HepG2 (cell line): ENCODE results near the gene PUDP. TPM values are rescaled to one million over a fixed set of nuclear protein-coding genes. Genes with fewer than 3 reads are reported as not detected.

Source experiments
- ATAC-seq: fragments of 200-7000 bp; cut with Tn5 transposase; 3 replicates; pipeline ENCODE4 v1.9.1; 2020; ENCODE audit warnings: mild to moderate bottlenecking, moderate library complexity
- BruUV-seq: library from RNA; stranded (reverse); fragments of 400-500 nt; replicated peaks from 2 replicates; lab custom pipeline; 2021; lab: Mats Ljungman, UMichigan
- CTCF ChIA-PET: fragments of 300-600 bp; formaldehyde crosslinking; extraction: SDS; loops from one replicate; lab custom pipeline; 2021; ENCODE audit warnings: low total read pairs, inconsistent platforms, low intra/inter-chr PET ratio; lab: Yijun Ruan, JAX
- POLR2A ChIA-PET: fragments of 350-600 bp; sonication (Branson Sonifier 250); formaldehyde crosslinking; loops from one replicate; lab custom pipeline; 2020; ENCODE audit warnings: antibody characterized with exemption, inconsistent platforms; lab: Yijun Ruan, JAX
- DNase-seq: peaks from one replicate; pipeline ENCODE4 v3.0.0-alpha.2; 2015; ENCODE audit warnings: low spot score
- FAIRE-seq: peaks from 3 replicates; lab custom pipeline; 2011; peaks lifted over from hg19 to GRCh38; lab: Jason Lieb, UNC
- H2AFZ ChIP-seq: one replicate; pipeline ENCODE4 v1.6.1; 2011; ENCODE audit warnings: low read length, inconsistent platforms
- H3K27ac ChIP-seq: fragments of 300-600 bp; 3 replicates; pipeline ENCODE4 v1.8.0; 2011; ENCODE audit warnings: mixed run types, mild to moderate bottlenecking, mixed read lengths, low read length, inconsistent platforms; ENCODE audit not compliant: insufficient read depth; ENCODE audit errors: extremely low read length
- H3K27me3 ChIP-seq, 2 experiments: fragments of 200-600 bp in 1 of 2; 2 replicates in 1 of 2; 3 replicates in 1 of 2; pipeline versions ENCODE4 v1.6.0 to v1.8.0; 2011; ENCODE audit warnings: low read length in 2 of 2, mild to moderate bottlenecking in 2 of 2, moderate library complexity in 2 of 2, inconsistent platforms in 1 of 2; ENCODE audit not compliant: insufficient read depth in 2 of 2, control insufficient read depth in 1 of 2
- H3K36me3 ChIP-seq, 2 experiments: fragments of 200-600 bp in 1 of 2; replicated peaks in 1 of 2; 2 replicates in 1 of 2; 3 replicates in 1 of 2; pipeline versions ENCODE4 v1.5.1 to v1.8.0; 2011; ENCODE audit warnings: low read length in 2 of 2, inconsistent platforms in 1 of 2; ENCODE audit not compliant: insufficient read depth in 2 of 2, control insufficient read depth in 1 of 2
- H3K4me1 ChIP-seq: 2 replicates; pipeline ENCODE4 v1.5.1; 2012; ENCODE audit warnings: low read length, inconsistent platforms; ENCODE audit not compliant: insufficient read depth
- H3K4me2 ChIP-seq: 2 replicates; pipeline ENCODE4 v1.6.0; 2011; ENCODE audit warnings: low read depth, low read length, inconsistent platforms
- H3K4me3 ChIP-seq, 3 experiments: fragments of 200-600 bp in 1 of 3; sonication (generic), shearing (Covaris generic) in 1 of 3; replicated peaks in 1 of 3; 2 replicates each; pipeline ENCODE4 v1.5.1; 2011 to 2016; ENCODE audit warnings: low read length in 3 of 3, inconsistent platforms in 2 of 3, low read depth in 2 of 3, mild to moderate bottlenecking in 2 of 3, control low read depth in 1 of 3, mixed read lengths in 1 of 3; ENCODE audit not compliant: insufficient read depth in 1 of 3
- H3K79me2 ChIP-seq: one replicate; pipeline ENCODE4 v1.6.1; 2011; ENCODE audit warnings: low read length, inconsistent platforms; ENCODE audit not compliant: insufficient read depth
- H3K9ac ChIP-seq: 2 replicates; pipeline ENCODE4 v1.6.0; 2011; ENCODE audit warnings: mild to moderate bottlenecking, low read depth, low read length, inconsistent platforms; ENCODE audit not compliant: insufficient read depth
- H3K9me3 ChIP-seq: 2 replicates; pipeline ENCODE4 v1.5.1; 2012; ENCODE audit warnings: mild to moderate bottlenecking, low read length
- H4K20me1 ChIP-seq: 2 replicates; pipeline ENCODE4 v1.6.0; 2011; ENCODE audit warnings: inconsistent platforms, mild to moderate bottlenecking, low read length, moderate library complexity; ENCODE audit not compliant: insufficient read depth
- AKAP8 ChIP-seq: sonication (generic); formaldehyde crosslinking; IDR thresholded peaks from 2 replicates; pipeline ENCODE4 v1.5.1; 2020; ENCODE audit warnings: mild to moderate bottlenecking, missing genetic modification reagents
- EED ChIP-seq: sonication (generic); formaldehyde crosslinking; IDR thresholded peaks from 2 replicates; pipeline ENCODE4 v1.5.0; 2020; ENCODE audit warnings: mild to moderate bottlenecking, missing genetic modification reagents
- GMEB1 ChIP-seq: sonication (generic); formaldehyde crosslinking; IDR thresholded peaks from 2 replicates; pipeline ENCODE4 v1.5.1; 2020; ENCODE audit warnings: missing genetic modification reagents, mild to moderate bottlenecking, borderline replicate concordance
- HDAC1 ChIP-seq: sonication (generic); formaldehyde crosslinking; IDR thresholded peaks from 2 replicates; pipeline ENCODE4 v1.5.1; 2020; ENCODE audit warnings: mild to moderate bottlenecking, missing genetic modification reagents
- RFXANK ChIP-seq: IDR thresholded peaks from 2 replicates; pipeline ENCODE4 v1.6.1; 2016
- SP5 ChIP-seq: IDR thresholded peaks from 2 replicates; pipeline ENCODE4 v1.6.1; 2016; ENCODE audit warnings: low read depth, borderline replicate concordance
- SPEN ChIP-seq: sonication (generic); formaldehyde crosslinking; IDR thresholded peaks from 2 replicates; pipeline ENCODE4 v1.5.1; 2020; ENCODE audit warnings: low read depth, mild to moderate bottlenecking, missing genetic modification reagents
- TAF1 ChIP-seq: sonication (generic); formaldehyde crosslinking; IDR thresholded peaks from 2 replicates; pipeline ENCODE4 v1.4.0; 2020; ENCODE audit warnings: missing genetic modification reagents
- TEAD3 ChIP-seq: optimal IDR thresholded peaks from 2 replicates; pipeline ENCODE3; 2016; ENCODE audit warnings: borderline replicate concordance
- U2AF2 ChIP-seq: fragments of 200-400 bp; formaldehyde crosslinking; IDR thresholded peaks from 2 replicates; pipeline ENCODE4 v1.6.1; 2017; ENCODE audit warnings: low read depth, mild to moderate bottlenecking, low read length
- ZNF260 ChIP-seq: sonication (generic); formaldehyde crosslinking; IDR thresholded peaks from 2 replicates; pipeline ENCODE4 v1.4.0; 2020; ENCODE audit warnings: missing genetic modification reagents, low read depth, mild to moderate bottlenecking, borderline replicate concordance
- WGBS: methylation state at CpG from one replicate; pipeline ENCODE4 v1.1.6; 2017; ENCODE audit warnings: low lambda C conversion rate; 5-methylcytosine and 5-hydroxymethylcytosine counted together
- in situ Hi-C: cut with HindIII; loops from 2 replicates; pipeline ENCODE4 v1.10.0; 2017; ENCODE audit warnings: low pct_unique_long_range_greater_than_20kb; ENCODE audit not compliant: extremely low pct_ligation_motif_present
- intact Hi-C: fragments of 100-400 bp; cut with micrococcal nuclease; formaldehyde crosslinking; loops from one replicate; pipeline ENCODE4 v1.10.0; 2022; ENCODE audit not compliant: unreplicated experiment
- polyA plus RNA-seq, 8 experiments: library from polyadenylated mRNA; depleted of rRNA in 3 of 8; stranded (reverse) in 7 of 8; unstranded in 1 of 8; fragments of >200 nt; fragmentation: Illumina TruSeq in 4 of 8; extraction: Trizol in 4 of 8; gene quantifications; 2 replicates each; pipeline versions ENCODE4 v1.2.1 to v1.2.3, GENCODE V29; 2011 to 2016; ENCODE audit warnings: low read depth in 4 of 8, missing spikeins in 1 of 8, mixed read lengths in 1 of 8; ENCODE audit not compliant: insufficient read depth in 1 of 8
- total RNA-seq, 5 experiments: library from RNA; depleted of rRNA; stranded (reverse); fragments of >200 nt; fragmentation: Illumina TruSeq; extraction: Trizol; gene quantifications; 2 replicates each; pipeline ENCODE4 v1.2.3, GENCODE V29; 2016; ENCODE audit warnings: low read depth in 1 of 5
- TF ChIP-seq, protein P1 (sequence below): sonication (generic); formaldehyde crosslinking; IDR thresholded peaks from 2 replicates; pipeline ENCODE4 v1.8.0; 2022; ENCODE audit warnings: mild to moderate bottlenecking, missing genetic modification reagents, moderate library complexity
- TF ChIP-seq, protein P2 (sequence below): sonication (generic); formaldehyde crosslinking; IDR thresholded peaks from 2 replicates; pipeline ENCODE4 v1.5.0; 2020; ENCODE audit warnings: mild to moderate bottlenecking, missing genetic modification reagents, borderline replicate concordance
- TF ChIP-seq, protein P3 (sequence below): sonication (generic); formaldehyde crosslinking; IDR thresholded peaks from 2 replicates; pipeline ENCODE4 v1.8.0; 2022; ENCODE audit warnings: missing genetic modification reagents, low read depth, mild to moderate bottlenecking, borderline replicate concordance

PUDP gene
- total and polyA plus RNA-seq, 2 of the 13 experiments (the other 11 are each of a cell fraction or from before 2014, with no cell fraction given): 7.5 to 23.5 TPM

GRCh38 chrX:7083468-7084396 is 64.2 kb downstream of the PUDP start (continued):
- TF ChIP-seq, protein P1, sequence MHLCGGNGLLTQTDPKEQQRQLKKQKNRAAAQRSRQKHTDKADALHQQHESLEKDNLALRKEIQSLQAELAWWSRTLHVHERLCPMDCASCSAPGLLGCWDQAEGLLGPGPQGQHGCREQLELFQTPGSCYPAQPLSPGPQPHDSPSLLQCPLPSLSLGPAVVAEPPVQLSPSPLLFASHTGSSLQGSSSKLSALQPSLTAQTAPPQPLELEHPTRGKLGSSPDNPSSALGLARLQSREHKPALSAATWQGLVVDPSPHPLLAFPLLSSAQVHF (CRISPR knock-in tag): no peak
- no peak for TF ChIP-seq GMEB1 (CRISPR knock-in tag)

DNA sequence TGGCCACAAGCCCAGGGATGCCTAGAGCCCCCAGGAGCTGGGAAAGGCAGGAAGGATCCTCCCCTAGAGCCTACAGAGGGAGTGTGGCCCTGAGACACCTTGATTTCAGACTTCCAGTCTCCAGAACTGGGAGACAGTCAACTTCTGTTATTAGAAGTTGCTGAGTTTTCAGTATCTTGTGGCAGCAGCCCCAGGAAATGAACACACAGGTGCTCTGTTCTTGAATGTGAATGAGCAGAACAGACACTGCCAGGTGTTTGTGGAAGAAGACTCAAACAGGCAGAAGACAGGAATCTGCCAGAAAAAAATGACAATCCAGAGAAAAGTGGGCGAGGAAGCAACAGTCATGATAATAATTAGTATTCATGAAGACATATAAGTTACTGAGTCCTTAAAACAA is 64.9 kb downstream of the PUDP start:
- no peaks in the 10 kb centered on the region for H3K27me3 ChIP-seq
- 100% methylated on average over 1 of the region's 1 CpG for WGBS
- H3K4me3 ChIP-seq: no peak overlapping the region
- H2AFZ ChIP-seq: no peak overlapping the region
- BruUV-seq: no TSS peak
- no peak overlapping the region for H3K4me2 ChIP-seq
- in situ Hi-C loops (no loop called here), intact Hi-C loops (no loop called here)
- no peak overlapping the region for H3K9ac ChIP-seq
- 0 out of 5 replicates have a peak, but pooled peaks cover 0 to 3% of the 10 kb centered on the region in 2 experiments for H3K36me3 ChIP-seq
- no peak overlapping the region for H3K27ac ChIP-seq
- H3K79me2 ChIP-seq: no peaks in the 10 kb centered on the region
- no peak for DNase-seq
- POLR2A ChIA-PET: no interaction called here
- no peaks in the 10 kb centered on the region for H4K20me1 ChIP-seq
- ATAC-seq: no peak
- no peak for FAIRE-seq
- TF ChIP-seq, protein P2, sequence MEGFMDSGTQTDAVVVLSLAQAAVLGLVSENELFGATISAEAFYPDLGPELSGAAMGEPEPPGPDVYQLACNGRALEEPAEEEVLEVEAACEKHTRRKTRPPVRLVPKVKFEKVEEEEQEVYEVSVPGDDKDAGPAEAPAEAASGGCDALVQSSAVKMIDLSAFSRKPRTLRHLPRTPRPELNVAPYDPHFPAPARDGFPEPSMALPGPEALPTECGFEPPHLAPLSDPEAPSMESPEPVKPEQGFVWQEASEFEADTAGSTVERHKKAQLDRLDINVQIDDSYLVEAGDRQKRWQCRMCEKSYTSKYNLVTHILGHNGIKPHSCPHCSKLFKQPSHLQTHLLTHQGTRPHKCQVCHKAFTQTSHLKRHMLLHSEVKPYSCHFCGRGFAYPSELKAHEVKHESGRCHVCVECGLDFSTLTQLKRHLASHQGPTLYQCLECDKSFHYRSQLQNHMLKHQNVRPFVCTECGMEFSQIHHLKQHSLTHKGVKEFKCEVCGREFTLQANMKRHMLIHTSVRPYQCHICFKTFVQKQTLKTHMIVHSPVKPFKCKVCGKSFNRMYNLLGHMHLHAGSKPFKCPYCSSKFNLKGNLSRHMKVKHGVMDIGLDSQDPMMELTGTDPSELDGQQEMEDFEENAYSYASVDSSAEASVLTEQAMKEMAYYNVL: no peak
- TF ChIP-seq RFXANK (CRISPR knock-in tag) (no peak), U2AF2 (no peak), SPEN (CRISPR knock-in tag) (no peak), HDAC1 (CRISPR knock-in tag) (no peak), SP5 (CRISPR knock-in tag) (no peak), ZNF260 (no peak), TAF1 (CRISPR knock-in tag) (no peak), EED (CRISPR knock-in tag) (no peak), AKAP8 (CRISPR knock-in tag) (no peak), TEAD3 (CRISPR knock-in tag) (no peak)
- TF ChIP-seq, protein P3, sequence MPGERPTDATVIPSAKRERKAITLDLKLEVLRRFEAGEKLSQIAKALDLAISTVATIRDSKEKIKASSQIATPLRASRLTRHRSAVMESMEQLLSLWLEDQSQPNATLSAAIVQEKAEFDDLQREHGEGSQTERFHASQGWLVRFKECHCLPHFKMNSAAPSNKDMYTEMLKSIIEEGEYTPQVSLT (CRISPR knock-in tag): no peak
- TF ChIP-seq, all 625 proteins: peak for 0
- Histone ChIP-seq H3K4me1 (no peaks in the 10 kb centered on the region), H3K9me3 (no peaks in the 10 kb centered on the region)
- CTCF ChIA-PET: no interaction called here
